HG03196 (cell line): ENCODE results near the gene WFS1.
A peak's percentile ranks its signal among the peaks of the same experiment; 100 is the strongest.

Experiments used
- ATAC-seq: cut with Tn5 transposase; IDR thresholded peaks from one replicate; pipeline ENCODE4 v1.9.1; 2021; ENCODE audit not compliant: unreplicated experiment

WFS1 gene

GRCh38 chr4:6269616-6270511 is at the start of gene WFS1:
Gene WFS1 (plus strand): TSS chr4:6269850. CDS start chr4:6277456, 7,606 bp downstream.
- peak; percentile 100 for ATAC-seq

- no peak for ATAC-seq
Observed at GRCh38 chr4:6221301-6221850, 48.3 kb upstream of the WFS1 start.

- ATAC-seq, result no peak
Observed at GRCh38 chr4:6221851-6222760, 47.5 kb upstream of the WFS1 start.

- ATAC-seq, result no peak
Observed at GRCh38 chr4:6222761-6223292, 46.8 kb upstream of the WFS1 start.

GRCh38 chr4:6224735-6225134 is 44.9 kb upstream of the WFS1 start:
- ATAC-seq, result no peak

GRCh38 chr4:6225469-6225868 is 44.2 kb upstream of the WFS1 start:
- ATAC-seq, result no peak

GRCh38 chr4:6226506-6226905 is 43.1 kb upstream of the WFS1 start:
- no peak for ATAC-seq

- ATAC-seq, result no peak
Observed at GRCh38 chr4:6227412-6228157, 42.1 kb upstream of the WFS1 start.

GRCh38 chr4:6228158-6229067 is 41.2 kb upstream of the WFS1 start:
- no peak for ATAC-seq

- no peak for ATAC-seq
Observed at GRCh38 chr4:6229095-6229494, 40.6 kb upstream of the WFS1 start.

GRCh38 chr4:6229671-6230501 is 39.8 kb upstream of the WFS1 start:
- ATAC-seq, result no peak

- ATAC-seq, result no peak
Observed at GRCh38 chr4:6230502-6230785, 39.2 kb upstream of the WFS1 start.

GRCh38 chr4:6230827-6231662 is 38.6 kb upstream of the WFS1 start:
- no peak for ATAC-seq

GRCh38 chr4:6231663-6232165 is 37.9 kb upstream of the WFS1 start:
- no peak for ATAC-seq

GRCh38 chr4:6232836-6233785 is 36.5 kb upstream of the WFS1 start:
- no peak for ATAC-seq

GRCh38 chr4:6233929-6234328 is 35.7 kb upstream of the WFS1 start:
- ATAC-seq, result no peak

GRCh38 chr4:6235012-6235411 is 34.6 kb upstream of the WFS1 start:
- ATAC-seq, result no peak
